DMS 273 (cell line): ENCODE data around the gene UCHL3.

Experiments
- DNase-seq: peaks from one replicate; lab custom pipeline; 2025; ENCODE audit not compliant: unreplicated experiment; lab: John Stamatoyannopoulos, UW

UCHL3 gene

DNA sequence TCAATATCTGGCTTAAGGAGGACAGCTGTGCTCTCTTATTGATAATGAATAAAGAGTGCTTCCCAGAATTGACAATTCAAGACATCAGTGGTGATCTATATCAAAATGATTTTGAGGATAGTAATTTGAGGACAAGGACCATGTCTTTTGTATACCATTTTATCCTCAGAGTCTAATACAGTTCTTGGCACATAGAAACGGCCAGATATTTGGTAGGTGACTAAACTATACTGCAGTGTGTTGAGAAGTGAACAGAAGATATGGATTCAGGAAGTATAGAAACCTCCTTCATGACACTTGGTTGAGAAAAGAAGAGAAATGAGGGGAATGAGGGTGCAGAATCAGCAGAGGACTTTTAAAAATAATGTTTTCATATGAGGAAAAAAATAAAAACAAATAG, 70.4 kb downstream of the UCHL3 start:
- DNase-seq = no peak

DNA sequence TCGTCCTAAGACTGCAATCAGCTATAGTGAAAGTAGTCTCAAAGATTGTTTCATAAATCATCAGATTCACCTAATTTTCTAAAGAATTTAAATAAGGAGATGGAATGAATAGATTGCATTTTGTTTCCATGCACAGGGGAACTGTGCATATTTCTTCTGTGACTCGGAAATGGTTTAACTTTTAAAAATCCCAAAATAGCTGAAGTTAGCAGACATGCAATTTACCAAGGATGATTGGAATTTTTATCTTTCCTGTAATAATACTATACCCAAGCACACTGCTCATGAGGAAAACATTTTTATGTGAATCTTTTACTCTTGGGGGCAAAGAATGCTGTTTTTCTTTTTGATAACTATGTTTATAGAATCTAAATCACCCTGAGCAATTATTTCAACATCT, 71.6 kb downstream of the UCHL3 start:
- DNase-seq = no peak

DNA sequence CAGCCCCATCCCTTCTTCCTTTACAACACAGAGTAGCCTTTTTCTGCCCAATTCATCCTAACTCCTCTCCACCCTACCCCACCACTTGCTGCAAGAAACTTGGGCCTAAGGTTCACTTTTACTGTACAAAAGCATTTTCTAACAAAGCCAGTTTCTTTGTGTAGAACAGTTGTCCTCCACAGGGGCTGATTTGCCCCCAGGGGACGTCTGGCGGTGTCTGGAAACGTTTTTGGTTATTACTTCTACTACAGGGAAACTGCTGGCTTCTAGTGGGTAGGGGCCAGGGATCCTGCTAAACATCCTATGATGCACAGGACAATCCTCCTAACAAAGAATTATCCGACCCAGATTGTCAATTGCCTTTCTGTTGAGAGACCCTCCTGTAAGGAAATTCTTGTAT, 79.2 kb downstream of the UCHL3 start:
- DNase-seq = no peak

DNA sequence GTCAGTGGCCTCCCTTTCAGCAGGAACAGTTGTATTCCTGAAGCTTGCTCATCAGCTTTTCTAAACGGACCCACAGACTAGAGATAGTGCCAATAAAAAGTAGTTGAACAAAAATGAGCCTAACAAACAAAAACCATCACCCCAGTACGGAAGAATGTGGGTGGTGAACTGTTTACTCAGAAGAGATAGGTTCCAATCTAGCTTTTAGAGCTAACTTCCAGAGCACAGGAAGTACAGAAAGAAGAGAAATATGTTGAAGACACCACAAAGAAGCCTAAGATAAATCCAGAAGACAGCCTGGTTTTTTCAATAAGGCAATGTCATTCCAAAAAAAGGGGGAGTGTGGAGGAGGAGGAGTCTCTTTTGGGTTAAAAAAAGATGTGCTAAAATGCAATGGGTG, 83.7 kb downstream of the UCHL3 start:
- no peak for DNase-seq

DNA sequence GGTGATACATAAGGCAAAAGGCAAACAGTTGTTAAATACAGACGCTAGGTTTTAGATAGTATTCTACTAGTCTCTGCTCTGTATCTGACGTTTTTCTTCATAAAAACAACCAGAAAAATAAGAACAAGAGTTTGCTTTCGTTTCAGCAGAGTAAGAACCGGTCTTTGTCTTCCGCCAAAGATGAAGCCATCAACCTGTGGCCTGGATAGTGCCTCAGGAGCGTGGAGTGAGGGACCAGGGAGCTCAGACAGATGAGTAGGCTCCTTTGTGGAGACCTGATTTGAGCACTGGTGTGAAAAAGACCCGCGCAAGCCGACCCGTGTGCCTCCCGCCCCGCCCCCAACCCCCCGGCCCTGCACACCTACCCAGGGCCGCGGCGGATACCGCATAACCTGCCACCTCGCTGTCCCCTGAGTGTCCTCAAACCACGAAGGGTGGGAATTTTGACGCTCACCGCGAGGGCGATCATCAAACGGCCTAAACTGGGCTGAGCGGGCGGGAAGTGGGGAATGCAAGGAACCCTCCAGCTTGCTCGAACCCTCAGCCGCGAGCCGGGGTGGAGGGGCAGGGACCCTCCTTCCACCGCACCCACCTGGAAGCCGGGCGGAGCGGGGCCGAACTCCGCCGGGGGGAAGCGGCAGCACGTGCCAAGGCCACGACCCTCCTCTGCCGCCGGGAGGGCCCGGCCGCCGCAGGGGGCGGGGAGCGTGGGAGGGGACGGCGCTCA, 85.7 kb downstream of the UCHL3 start:
- no peak for DNase-seq

DNA sequence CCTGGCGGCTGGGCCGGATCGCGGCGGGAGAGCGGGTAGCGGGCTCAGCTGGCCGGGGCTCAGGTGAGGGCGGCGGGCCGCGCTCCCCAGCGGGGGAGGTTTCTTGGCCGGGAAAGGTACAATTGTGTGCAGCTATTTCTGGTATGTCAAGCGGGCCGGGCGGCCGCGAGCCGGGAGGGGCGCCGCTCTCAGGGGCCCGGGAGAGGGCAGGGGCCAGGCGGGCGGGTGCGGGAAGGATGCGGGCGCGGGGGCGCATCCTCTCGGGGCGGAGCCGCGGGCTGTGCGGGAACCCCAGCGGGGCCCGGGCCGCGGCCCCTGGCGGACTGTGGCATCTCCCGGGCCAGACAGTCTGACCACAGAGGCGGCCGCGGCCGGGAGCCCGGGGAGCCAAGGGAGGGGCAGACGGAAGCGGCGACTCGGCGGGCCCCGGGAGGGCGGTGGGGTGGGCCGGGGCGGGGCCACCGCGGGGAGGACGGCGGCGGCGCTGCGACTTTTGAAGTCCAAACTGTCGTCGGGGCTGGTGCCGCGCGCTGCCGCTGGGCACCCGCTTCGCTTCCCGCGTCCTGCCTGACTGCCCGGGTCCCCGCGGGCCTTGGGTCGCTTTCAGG, 86.3 kb downstream of the UCHL3 start, which contains the start of gene LMO7:
Gene LMO7, plus strand, starts transcription at position 503 of the 608 bp plus-strand sequence. CDS start 328 bp downstream, outside the sequence.
- DNase-seq = peak; percentile 60

DNA sequence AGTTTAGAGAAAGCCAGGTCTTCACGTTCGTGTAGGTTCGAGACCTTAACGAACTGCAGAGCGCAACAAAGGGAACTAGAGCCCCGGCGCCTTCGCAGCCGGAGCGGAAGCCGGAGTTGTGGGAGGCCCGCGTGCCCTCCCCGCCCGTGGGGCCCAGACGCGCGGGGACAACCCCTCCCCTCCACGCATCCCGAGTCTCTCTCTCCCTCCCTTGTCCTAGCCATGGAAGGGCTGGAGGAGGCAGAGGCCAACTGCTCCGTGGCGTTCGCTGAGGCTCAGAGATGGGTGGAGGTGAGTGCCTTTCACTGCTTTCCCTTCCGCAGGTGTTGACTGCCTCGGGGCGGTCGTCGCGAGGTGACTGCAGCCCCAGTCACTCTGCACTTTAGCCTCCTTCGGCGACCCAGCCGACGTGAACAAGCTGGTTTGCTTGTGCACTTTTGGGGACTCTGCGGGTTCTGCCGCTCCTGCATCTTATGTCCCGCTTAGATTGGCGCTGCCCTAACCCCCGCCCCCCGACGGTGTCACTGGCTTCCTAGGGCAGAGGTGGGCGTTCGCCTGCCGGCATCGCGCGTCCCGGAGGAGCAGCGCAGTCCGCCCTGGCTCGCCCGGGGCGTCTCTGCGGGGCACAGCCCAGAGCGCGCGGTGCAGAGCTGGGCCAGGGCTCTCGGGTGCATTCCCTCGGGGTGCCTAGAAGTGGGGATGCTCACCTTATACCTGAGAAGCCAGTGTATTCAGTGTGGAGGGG, 87.0 kb downstream of the UCHL3 start:
- peak; percentile 39 for DNase-seq

DNA sequence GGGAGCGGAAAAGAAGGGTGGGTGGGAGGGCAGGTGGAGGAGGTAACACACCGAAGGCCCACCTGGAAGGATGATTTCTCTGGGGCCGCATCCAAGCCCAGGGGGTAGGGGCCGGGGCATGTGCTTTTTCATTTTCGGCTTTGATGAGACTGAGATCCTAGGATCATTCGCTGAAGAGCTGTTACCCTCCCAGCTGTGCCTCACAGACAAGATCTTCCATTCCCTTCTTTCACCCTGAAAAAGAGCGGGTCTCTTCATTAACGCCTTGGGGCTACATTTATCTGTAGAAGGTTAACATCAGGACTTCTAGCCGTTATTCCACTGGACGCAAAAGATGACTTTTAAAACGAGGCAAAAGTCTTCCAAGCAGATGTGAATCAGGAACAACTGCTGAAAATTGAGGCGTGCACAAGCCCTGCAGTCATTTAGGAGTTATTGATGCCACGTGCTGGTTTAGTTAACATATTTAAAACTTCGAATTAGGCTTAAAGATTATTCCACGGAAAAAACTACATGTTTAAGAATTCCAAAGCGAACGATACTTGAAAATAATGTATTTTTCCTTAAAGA, 87.7 kb downstream of the UCHL3 start:
- DNase-seq = no peak

DNA sequence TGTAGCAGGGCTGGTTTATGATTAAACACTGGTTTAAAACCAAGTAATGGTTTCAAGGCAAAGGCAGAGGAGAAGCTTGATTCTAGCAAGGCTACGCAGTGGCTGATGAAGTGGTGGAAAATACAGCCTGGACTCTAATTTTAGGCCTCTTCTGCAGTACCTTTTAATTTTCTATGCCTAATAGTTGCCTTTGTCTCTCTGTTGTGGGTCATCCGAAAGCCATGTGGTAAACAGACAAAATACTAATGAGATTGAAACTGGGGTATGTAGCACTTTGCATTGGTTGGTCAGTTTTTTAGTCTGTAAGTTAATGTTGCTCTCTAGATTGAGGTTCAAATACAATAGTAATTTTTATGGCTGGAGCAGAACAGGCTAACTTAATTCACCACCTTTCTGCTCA, 89.9 kb downstream of the UCHL3 start:
- DNase-seq = no peak

DNA sequence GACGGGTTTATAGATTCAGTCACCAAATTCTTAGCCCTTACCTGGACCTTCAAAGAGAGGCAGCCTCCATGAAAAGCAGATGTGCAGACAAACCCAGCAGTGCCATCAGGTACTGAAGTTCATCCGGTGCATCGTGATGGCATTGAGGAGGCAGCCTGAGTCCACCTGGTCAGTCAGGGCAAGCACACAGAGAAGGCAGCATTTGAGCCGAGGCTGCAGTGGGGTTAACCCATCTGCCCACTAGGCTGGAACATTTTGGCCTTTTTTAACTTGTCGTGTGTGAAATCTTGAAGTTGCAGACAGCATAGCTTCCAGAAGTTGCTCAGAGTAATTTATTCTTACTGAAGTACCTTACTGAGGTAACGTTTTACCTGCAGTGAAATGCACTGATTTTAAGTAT, 91.4 kb downstream of the UCHL3 start:
- no peak for DNase-seq

DNA sequence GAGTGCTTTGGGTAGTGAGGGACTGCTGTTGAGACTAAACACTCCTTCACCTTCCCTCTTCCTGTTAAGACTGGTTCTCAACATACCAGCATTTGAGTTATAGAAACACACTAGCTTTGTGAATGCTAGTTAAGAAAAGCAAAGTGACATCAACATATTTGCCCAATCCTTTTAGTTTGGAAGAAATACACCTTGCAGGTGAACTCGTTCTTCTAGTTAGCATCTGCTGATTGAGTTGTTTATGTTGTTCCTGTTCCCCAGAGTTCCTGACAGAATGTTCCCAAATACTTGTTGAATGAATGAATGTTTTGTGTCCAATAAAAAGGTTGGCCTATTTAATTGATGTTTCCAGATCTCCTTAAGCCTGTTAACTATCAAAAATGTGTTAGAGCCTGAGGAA, 93.6 kb downstream of the UCHL3 start:
- no peak for DNase-seq

DNA sequence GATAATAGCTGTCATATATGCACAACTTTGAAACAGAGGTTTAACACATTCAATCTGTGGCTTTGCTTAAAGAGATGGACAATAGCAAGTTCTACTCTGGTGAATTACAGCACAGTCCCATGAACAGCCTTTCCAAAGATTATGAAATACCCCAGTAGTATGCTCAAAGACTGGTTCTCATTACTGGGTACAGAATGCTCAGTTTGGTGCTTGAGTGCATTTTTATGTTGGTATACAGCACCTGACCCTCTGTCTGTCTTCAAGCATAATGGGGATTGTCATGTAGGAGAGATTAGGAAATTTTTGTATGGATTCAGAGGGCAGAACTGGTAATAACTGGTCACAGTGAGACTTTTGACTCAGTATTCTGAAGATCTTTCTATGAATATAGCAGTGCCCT, 94.1 kb downstream of the UCHL3 start:
- no peak for DNase-seq

DNA sequence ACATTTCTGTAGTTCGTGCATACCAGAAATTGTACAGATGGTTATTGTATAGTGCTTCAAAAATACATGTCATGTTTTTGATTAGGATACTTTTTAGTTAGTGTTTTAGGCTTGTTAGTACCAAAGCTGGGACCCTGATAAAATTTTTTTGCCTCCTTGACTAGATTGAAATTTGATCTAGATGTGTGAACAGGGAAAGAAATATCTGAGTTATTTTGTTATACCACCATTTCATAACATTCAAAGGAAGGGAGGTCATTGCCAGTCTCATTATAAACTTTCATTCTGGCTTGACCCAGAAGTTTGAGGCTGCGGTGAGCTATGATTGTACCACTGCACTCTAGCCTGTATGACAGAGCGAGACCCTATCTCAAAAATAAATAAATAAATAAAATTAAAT, 95.5 kb downstream of the UCHL3 start:
- no peak for DNase-seq

DNA sequence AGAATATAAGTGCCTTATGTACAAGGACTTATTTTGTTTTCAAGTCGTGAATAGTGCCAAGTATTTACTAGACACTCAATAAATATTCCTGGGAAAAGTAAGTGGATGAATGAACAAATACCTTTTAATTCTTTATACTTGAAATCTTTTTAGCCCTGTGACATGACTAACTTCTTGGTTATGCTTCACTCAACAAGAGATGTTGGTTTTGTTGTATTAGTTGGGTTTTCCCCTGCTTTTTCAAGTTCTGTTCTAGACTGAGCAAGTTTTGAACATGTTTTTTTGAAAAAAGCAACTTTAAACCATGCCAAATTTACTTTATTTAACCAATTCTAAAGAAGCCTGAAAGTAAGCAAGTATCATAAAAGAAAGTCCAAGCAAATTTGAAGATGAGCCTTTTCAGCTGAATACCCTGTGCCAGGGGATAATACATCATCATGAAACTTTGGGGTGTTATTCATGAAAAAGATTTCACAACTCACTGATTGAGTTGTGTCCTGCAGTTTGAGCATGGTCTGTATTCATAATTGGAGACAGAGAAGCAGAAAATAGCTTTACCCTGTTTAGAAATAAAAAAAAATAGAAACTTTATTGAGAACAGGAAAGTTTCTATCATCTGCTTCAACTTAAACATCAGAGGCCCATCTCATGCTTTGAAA, 97.7 kb downstream of the UCHL3 start:
- DNase-seq = no peak

DNA sequence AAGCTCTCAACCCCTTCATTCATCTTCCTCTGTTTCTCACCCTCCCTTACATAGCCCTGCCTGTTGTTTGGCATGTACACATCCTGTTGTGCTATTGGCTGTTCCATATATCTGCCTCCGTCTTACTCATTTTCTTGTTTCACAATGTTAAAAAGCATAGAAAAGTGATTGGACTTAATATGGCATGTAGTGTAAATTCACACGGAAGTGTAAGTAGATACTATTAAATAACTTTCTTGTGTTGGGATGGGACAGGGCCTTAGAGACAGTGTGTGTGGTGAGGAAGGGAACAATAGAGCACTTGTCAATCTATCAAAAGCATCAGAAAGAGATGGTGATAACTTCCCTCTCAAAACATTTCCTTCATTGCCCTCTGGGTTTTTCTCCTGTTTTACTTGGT, 98.9 kb downstream of the UCHL3 start:
- DNase-seq = no peak

DNA sequence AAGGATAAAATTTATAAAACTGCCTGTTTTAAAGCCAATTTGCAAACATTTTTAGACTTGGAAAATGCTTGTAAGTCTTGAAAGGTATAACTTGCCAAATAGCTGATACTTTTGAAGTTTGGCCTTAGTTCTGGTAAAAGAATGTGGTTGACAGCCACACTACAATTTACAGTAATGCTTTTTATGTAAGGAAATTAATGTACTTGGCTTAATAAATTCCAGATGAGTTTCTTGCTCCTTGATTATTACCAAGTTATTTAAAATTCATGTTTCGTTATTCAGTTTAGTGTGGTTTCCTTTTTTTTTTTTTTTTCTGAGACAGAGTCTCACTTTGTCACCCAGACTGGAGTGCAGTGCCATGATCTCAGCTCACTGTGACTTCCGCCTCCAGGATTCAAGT, 101.4 kb downstream of the UCHL3 start:
- DNase-seq = no peak

DNA sequence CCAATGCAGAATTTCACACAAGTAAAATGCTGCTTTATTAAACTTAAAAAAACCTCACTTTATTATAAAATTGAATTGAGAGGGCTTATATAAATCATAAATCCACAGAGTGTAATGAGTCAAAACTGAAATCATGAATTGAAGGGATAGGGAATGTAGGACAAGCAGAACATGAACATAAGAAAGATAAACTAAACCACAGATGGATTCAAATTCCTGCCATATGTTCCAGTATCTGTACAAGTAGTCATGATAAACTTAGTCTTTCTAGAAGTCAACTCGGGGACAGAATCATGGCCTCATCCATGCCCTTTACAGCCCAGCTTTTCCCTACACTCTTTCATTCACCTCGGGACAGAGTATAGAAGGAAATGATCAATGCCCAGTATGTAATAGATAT, 103.1 kb downstream of the UCHL3 start:
- peak; percentile 46 for DNase-seq
